Esophagus muscularis mucosa (tissue), 4 donors: ENCODE data around the gene VPS13D. TPM values are rescaled to one million over a fixed set of nuclear protein-coding genes. Genes with fewer than 3 reads are reported as not detected.

ENCODE experiments used
- DNase-seq: peaks from one replicate; pipeline ENCODE4 v3.0.0-alpha.2; 2017; ENCODE audit errors: extremely low spot score
- H3K27ac ChIP-seq, 4 donors: fragments of 200-600 bp; sonication (generic); replicated peaks in 1 of 4; 1 replicate in 3 of 4; 2 replicates in 1 of 4; pipeline ENCODE4 v1.5.1; 2016 to 2019; ENCODE audit warnings: mild to moderate bottlenecking in 1 of 4
- H3K27me3 ChIP-seq, 4 donors: fragments of 200-600 bp; sonication (generic); one replicate each; pipeline versions ENCODE4 v1.5.1 to v1.6.0; 2016 to 2019
- H3K36me3 ChIP-seq, 4 donors: fragments of 200-600 bp; sonication (generic); one replicate each; pipeline ENCODE4 v1.5.1; 2016 to 2019
- H3K4me1 ChIP-seq, 4 donors: fragments of 200-600 bp; sonication (generic); one replicate each; pipeline ENCODE4 v1.5.1; 2016 to 2019
- H3K4me3 ChIP-seq, 4 donors: fragments of 200-600 bp; sonication (generic); 1 replicate in 2 of 4; 2 replicates in 2 of 4; pipeline ENCODE4 v1.5.1; 2016 to 2019; ENCODE audit warnings: mild to moderate bottlenecking in 4 of 4, moderate library complexity in 1 of 4
- H3K9me3 ChIP-seq, 4 donors: fragments of 200-600 bp; sonication (generic); 1 replicate in 3 of 4; 2 replicates in 1 of 4; pipeline ENCODE4 v1.5.1; 2016 to 2019
- CTCF ChIP-seq, 3 experiments: fragments of 200-600 bp in 2 of 3; fragments of 450-650 bp in 1 of 3; sonication (generic) in 2 of 3; IDR thresholded peaks; one replicate each; pipeline ENCODE4 v1.5.1; 2017 to 2019; ENCODE audit warnings: antibody characterized with exemption in 3 of 3, mild to moderate bottlenecking in 2 of 3, moderate library complexity in 1 of 3
- EP300 ChIP-seq: sonication (generic); formaldehyde crosslinking; IDR thresholded peaks from one replicate; pipeline ENCODE4 v1.6.1; 2017; ENCODE audit warnings: antibody characterized with exemption
- POLR2A ChIP-seq: fragments of 450-650 bp; IDR thresholded peaks from one replicate; pipeline ENCODE4 v1.6.1; 2017; ENCODE audit warnings: antibody characterized with exemption, moderate library complexity, mild to moderate bottlenecking, low read depth
- POLR2AphosphoS5 ChIP-seq, 2 donors: sonication (generic); formaldehyde crosslinking; IDR thresholded peaks; one replicate each; pipeline ENCODE4 v1.6.1; 2017; ENCODE audit warnings: antibody characterized with exemption in 2 of 2
- WGBS: methylation state at CpG from one replicate; pipeline ENCODE4 v1.1.5; 2018; 5-methylcytosine and 5-hydroxymethylcytosine counted together
- intact Hi-C: fragments of 100-400 bp; cut with DNase I; formaldehyde crosslinking; loops from one replicate; pipeline ENCODE4 v1.15.1; 2023
- total RNA-seq, 4 donors: library from RNA; depleted of rRNA; stranded (reverse); fragments of >200 nt; gene quantifications; one replicate each; pipeline versions ENCODE4 v1.1.0 to v1.2.1, GENCODE V29; 2016

Gene VPS13D
- total RNA-seq, 4 donors from 2014 or later, result 67.8 to 93.3 (median 85.4) TPM

- 80% methylated on average over 4 of the region's 4 CpGs for WGBS
- H3K36me3 ChIP-seq, result no peaks in the 10 kb centered on the region
- peaks cover 65 to 95% (median 94%) of the 10 kb centered on the region in 4 donors for H3K4me1 ChIP-seq
- peak overlapping the region; percentile 57 to 85 (median 74) for H3K27ac ChIP-seq
- TF ChIP-seq POLR2AphosphoS5 (IDR thresholded peaks at IDR 0.05) (no peak), CTCF (IDR thresholded peaks at IDR 0.05) (no peak), EP300 (no peak), POLR2A (no peak)
- intact Hi-C loops, result no loop called here
- H3K9me3 ChIP-seq, result no peaks in the 10 kb centered on the region
- no peak for DNase-seq
- no peak overlapping the region for H3K4me3 ChIP-seq
- peaks cover 0 to 43% (median 0%) of the 10 kb centered on the region in 4 donors for H3K27me3 ChIP-seq
Measured at GRCh38 chr1:12182410-12182984, 47.3 kb upstream of the VPS13D start.

- no peaks in the 10 kb centered on the region for H3K9me3 ChIP-seq
- WGBS, result 96% methylated on average over 7 of the region's 7 CpGs
- H3K27me3 ChIP-seq, result peaks cover 0 to 43% (median 0%) of the 10 kb centered on the region in 4 donors
- DNase-seq, result no peak
- no peak overlapping the region for H3K4me3 ChIP-seq
- intact Hi-C loops, result no loop called here
- H3K36me3 ChIP-seq, result no peaks in the 10 kb centered on the region
- H3K27ac ChIP-seq, result peak overlapping the region; percentile 75 to 86 (median 82)
- TF ChIP-seq EP300 (no peak), POLR2AphosphoS5 (IDR thresholded peaks at IDR 0.05) (no peak)
- peaks cover 65 to 94% (median 94%) of the 10 kb centered on the region in 4 donors for H3K4me1 ChIP-seq
Measured at GRCh38 chr1:12183095-12183794, 46.6 kb upstream of the VPS13D start.

- Histone ChIP-seq H3K4me3 (peak overlapping the region; percentile 18 to 38 (median 24)), H3K27me3 (peaks cover 0 to 44% (median 0%) of the 10 kb centered on the region in 4 donors), H3K9me3 (no peaks in the 10 kb centered on the region), H3K36me3 (no peaks in the 10 kb centered on the region), H3K27ac (peak overlapping the region; percentile 75 to 86 (median 82)), H3K4me1 (peaks cover 67 to 94% (median 94%) of the 10 kb centered on the region in 4 donors)
- WGBS, result 14% methylated on average over 5 of the region's 10 CpGs
- peak; percentile 95 for DNase-seq
- intact Hi-C loops, result no loop called here
- peak in 1 of 3 experiments; percentile 24 for TF ChIP-seq CTCF (IDR thresholded peaks at IDR 0.05)
- no peak for TF ChIP-seq EP300
- TF ChIP-seq POLR2AphosphoS5 (IDR thresholded peaks at IDR 0.05), result peak; percentile 57 to 70
- no peak for TF ChIP-seq POLR2A
Measured at GRCh38 chr1:12184008-12184681, 45.7 kb upstream of the VPS13D start.

GRCh38 chr1:12185036-12185917 lies 44.6 kb upstream of the VPS13D start:
- intact Hi-C loops, result no loop called here
- peak overlapping the region; percentile 18 to 38 (median 24) for H3K4me3 ChIP-seq
- peaks cover 0 to 43% (median 0%) of the 10 kb centered on the region in 4 donors for H3K27me3 ChIP-seq
- DNase-seq, result no peak
- H3K4me1 ChIP-seq, result peaks cover 65 to 87% (median 86%) of the 10 kb centered on the region in 4 donors
- H3K9me3 ChIP-seq, result no peaks in the 10 kb centered on the region
- WGBS, result 71% methylated on average over 12 of the region's 19 CpGs
- H3K27ac ChIP-seq, result peak overlapping the region; percentile 75 to 86 (median 82)
- H3K36me3 ChIP-seq, result peaks cover 0 to 4% (median 0%) of the 10 kb centered on the region in 4 donors
- no peak for TF ChIP-seq EP300

GRCh38 chr1:12185918-12186678 lies 43.7 kb upstream of the VPS13D start:
- Histone ChIP-seq H3K27ac (peak overlapping the region; percentile 75 to 86 (median 82)), H3K4me3 (peak overlapping the region in 1 of 4 donors; percentile 3), H3K27me3 (peaks cover 0 to 47% (median 0%) of the 10 kb centered on the region in 4 donors), H3K4me1 (peaks cover 57 to 79% (median 78%) of the 10 kb centered on the region in 4 donors), H3K9me3 (no peaks in the 10 kb centered on the region), H3K36me3 (peaks cover 0 to 8% (median 2%) of the 10 kb centered on the region in 4 donors)
- WGBS, result 68% methylated on average over 5 of the region's 13 CpGs
- TF ChIP-seq POLR2AphosphoS5 (IDR thresholded peaks at IDR 0.05), result no peak
- no peak for TF ChIP-seq POLR2A
- TF ChIP-seq CTCF (IDR thresholded peaks at IDR 0.05), result no peak
- no peak for TF ChIP-seq EP300
- intact Hi-C loops, result no loop called here
- DNase-seq, result no peak
